NCI-H1436 treated with DMSO at 0.1 percent for 48 hours (cell line): ENCODE results near the gene OST4.
"Not testable (repeated sequence)": the region's sequence is repeated elsewhere in the genome, so short reads cannot be mapped to it uniquely, and the experiment has no call there.

ENCODE experiments used
- DNase-seq: peaks from one replicate; lab custom pipeline; 2025; lab: John Stamatoyannopoulos, UW

The OST4 gene

DNA sequence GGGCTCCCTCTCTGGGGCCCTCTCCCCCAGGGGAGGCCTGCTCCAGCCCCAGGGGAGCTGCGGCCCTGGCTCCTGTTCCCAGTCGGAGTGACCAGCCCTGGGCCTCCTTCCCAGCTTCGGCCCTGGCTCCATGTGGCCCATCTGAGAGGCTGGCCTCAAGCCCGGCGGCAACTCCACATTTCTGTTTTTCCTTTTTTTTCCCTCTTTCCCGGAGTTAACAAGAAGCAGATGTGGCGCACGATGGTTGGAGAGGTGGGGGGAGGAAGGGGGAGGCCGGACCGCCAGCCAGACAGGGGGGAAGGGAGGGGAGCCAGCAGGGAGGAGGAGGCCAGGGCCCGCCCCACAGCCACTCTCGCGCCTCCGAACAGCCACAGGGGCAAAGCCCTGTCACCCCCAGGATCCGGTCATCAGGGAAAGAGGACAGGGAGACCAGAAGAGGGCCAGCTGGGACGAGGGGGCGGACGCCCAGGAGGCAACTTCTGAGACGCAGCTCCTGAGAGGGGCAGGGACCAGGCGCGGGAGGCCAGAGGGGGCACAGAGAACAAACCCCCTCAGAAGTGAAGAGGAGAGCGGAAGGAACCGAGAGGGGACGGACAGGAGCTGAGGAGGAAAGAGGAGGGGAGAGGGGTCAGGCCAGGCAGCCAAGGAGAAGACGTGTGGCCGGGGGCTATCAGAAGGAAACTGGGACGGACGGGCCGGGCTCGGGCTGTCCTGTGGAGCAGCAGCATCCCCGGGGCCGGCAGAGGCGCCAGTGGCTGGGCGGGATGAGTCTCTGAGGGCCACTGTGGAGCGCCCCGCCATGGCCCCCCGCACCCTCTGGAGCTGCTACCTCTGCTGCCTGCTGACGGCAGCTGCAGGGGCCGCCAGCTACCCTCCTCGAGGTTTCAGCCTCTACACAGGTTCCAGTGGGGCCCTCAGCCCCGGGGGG is 7.1 kb upstream of the OST4 start, which contains the start of gene EMILIN1:
Gene EMILIN1 (plus strand): TSS at position 349 of the 928 bp plus-strand sequence. CDS start 451 bp downstream, at position 800.
- DNase-seq = no peak

- DNase-seq = no peak
Observed at GRCh38 chr2:27077231-27077630, 5.8 kb upstream of the OST4 start.

DNA sequence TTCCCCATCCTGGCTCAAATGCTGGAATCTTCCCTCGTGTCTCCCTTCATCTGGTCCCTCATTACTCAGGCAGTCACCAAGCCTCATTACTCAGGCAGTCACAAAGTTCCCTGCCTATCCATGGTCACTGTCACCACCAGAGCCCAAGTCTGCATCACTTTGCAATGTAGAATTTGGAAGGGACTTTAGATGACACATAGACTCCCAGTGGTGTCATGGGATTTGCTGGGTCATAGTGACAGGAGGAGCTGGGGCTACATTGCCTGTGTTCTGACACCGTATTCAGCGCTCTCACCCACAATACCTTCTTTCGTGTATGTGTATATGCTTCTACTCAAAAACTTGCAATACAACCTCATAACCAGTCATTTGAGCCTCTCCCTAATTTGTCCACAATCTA is 4.9 kb upstream of the OST4 start:
- no peak for DNase-seq

DNA sequence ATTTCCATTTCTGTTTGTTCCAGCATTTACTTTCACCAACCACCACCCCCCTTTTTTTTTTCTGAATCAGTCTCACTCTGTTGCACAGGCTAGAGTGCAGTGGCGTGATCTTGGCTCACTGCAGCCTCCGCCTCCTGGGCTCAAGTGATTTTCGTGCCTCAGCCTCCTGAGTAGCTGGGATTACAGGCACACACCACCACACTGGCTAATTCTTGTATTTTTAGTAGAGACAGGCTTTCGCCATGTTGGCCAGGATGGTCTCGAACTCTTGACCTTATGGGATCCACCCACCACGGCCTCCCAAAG is 4.1 kb upstream of the OST4 start:
- not testable (repeated sequence) for DNase-seq

DNA sequence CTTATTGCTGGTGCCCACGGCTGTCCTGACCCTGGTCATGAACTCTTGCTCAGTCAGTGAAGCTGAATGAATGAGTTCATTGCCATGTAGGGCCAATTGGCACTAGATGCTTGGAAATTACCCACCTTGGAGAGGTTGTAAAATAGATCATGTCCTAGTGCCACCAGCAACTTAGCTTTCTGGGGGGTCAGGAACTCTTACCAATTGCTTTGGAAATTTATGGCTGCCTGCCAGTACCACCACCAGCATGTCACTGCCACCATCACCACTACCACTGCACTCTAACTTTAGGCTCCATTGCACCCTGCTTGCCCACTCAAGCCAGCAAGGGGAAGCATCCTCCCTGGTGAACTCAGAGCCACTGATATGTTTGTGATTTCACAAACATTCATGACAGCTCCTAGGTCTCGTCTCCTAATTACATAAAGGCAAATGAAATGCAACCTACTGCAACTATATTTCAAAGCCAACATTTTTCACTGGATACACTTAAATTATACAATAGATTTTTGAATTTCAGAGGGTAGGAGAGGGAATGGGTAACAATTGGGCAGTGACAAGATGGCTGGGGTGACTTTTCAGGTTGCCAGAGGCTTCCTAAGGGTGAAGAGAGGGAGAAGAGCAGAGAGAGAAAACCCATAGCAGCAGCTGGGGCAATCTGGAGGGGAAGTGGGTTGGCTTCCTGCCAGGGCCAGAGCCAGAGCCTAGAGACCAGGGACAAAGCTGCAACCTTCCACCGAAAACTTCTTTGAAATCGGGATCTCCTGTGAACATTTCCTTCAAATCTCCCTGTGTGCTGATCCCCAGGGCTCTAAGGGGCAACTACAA is 3.5 kb upstream of the OST4 start:
- no peak for DNase-seq

DNA sequence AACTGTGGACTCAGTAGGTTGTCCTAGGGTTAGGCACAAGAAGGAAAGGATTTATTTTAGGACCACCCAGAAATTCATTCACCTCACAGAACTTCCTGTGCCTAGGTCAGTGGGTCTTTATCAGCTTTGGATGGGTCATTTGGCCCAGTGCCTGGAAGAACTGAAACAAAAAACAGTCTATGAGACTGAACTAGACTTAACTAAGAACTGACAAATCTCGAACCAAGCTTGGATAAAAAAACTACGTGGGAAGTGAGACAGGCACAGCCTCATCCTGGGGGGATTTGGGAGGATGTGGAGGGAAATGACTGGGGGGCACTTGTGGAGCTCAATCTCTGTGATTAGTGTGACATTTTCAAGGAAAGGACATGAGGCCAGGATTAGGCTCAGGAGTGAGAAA is 2.3 kb upstream of the OST4 start:
- DNase-seq = no peak

DNA sequence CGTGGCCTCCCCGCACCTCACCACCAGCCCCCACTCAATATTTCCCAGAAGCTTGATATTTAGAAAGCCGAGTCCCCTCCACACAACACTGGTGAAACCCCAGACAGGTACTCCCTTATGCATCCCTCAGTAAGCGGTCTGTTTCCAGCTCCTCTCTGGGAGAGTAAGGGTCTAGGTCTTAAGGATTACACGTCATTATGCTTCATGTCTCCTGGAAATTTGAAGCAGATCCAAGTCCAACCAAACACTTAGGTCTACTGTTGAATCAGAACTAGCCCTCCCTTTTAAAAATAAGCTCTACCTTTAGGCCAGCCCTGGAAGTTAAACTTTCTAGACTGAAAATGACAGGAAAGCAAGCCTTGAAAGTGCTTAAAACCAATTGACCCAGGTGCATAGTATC is 1.5 kb upstream of the OST4 start:
- DNase-seq = no peak

DNA sequence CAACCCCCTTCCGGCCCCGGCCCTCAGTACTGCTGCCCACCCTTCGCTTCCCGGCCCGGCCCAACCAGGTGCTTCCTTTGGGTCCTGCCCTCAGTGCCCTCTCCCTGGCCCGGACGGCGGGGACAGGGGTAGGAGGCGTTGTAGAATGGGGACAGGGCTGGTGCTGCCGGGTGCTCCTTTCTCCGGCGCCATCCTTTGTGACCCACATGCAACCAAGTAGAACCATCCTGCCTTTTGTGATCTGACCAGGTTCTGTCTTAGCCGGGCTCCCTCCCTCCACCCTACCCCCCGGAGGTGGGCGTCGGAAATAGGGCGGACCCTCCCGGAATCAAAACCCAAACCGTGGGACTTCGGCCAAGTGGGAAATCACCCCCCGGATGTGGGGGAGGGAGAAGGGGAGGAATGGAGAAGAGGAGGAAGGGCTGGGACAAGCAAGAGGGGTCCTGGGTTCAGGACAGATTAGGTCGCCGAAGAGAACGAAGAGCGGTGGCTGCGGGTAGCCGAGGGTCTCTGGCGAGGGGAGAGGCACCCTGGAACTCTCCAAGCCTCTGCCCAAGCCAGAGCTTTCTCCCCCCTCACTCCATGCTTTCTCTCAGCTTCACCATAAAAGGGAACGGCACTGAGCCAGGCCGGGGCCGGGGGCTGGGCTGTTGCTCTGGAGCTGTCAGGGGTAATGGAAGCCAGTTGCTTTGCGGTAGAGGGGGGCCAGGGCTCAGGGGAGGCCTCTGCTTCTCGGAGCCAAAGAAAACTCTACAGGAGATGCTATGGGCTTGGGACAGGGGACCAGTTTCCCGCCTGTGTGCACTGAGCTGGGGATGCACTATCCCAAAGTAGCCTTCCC is 756 bp upstream of the OST4 start:
- DNase-seq = no peak

DNA sequence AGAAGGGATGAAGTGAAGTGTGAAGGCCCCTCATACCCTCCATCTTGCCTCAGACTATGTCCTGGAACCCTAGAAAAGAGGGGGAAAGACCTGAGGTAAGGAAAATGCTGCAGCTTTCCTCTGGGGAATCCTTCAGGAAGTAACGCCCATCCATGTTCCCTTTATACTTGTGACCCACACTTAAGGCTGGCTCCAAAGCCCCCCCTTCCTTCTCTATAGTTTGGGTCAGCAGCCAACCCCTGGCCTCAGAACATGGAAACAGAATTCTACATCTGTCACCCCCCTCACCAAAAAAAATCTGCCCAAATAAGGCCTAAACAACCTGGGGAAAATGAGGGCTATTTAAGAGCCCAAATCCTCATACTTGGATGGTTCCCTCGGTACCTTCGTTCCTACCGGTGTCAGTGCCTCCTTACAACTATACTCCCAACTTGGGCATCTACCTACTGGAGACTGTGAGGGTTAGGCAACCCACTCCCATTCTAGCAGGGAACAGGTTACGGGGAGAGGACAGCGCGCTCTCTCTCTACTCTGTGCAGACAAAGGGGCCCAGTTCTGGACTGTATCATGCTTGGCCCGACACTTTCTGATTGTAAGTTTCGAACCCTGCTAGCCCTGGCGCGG is 689 bp downstream of the OST4 start:
- DNase-seq = no peak

DNA sequence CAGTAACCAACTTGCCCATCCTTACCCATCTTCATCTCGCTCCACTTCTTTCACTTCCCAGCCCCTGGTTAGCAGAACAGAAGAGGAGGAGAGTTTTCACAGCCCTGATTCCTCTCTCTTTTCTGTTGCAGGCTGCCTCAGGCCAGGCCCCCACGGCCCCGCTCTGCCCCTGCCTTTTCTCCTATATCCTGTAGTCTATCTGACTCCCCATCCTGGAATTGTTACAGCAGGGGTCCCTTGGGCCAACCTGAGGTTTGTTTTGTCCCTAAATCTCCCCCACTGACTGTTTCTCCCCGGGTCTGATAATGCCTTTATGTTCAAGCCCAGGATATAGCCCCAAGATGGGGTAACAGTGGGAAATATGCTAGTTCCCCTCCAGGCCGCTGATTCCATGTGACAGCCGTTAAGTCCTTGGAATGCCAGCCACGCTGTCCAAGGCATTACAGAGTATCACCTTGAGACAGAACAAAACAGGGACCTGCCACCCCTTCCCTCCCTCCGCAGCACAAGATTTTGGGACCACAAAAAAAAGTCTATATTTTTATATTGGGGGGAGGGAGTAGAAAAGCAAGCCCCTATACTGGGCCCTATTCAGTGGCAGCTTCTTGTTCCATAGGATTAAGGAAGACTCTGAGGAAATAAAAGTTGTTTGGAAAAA is 1.4 kb downstream of the OST4 start:
- DNase-seq = no peak

GRCh38 chr2:27069436-27069835 is 2.0 kb downstream of the OST4 start:
- no peak for DNase-seq

- DNase-seq = no peak
Observed at GRCh38 chr2:27067385-27067784, 4.1 kb downstream of the OST4 start.

DNA sequence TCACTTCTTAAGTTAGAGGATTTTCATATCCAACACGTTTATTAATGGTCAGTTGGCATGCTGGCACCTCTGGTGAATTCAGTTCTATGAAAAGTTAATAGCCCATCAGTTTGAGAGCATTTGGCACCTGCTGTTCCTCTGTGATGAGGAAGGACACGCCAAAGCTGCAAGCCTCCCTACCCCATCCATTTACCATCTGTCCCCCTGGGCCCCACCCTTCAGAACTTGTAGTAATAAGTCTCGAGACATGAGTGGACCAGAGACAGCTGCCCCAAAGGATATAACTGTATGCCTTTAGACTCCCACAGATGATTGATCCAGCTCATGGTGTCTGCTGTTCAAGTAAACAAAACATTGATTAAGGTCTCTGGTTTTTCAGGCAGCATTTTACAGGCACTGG is 6.3 kb downstream of the OST4 start:
- DNase-seq = no peak

DNA sequence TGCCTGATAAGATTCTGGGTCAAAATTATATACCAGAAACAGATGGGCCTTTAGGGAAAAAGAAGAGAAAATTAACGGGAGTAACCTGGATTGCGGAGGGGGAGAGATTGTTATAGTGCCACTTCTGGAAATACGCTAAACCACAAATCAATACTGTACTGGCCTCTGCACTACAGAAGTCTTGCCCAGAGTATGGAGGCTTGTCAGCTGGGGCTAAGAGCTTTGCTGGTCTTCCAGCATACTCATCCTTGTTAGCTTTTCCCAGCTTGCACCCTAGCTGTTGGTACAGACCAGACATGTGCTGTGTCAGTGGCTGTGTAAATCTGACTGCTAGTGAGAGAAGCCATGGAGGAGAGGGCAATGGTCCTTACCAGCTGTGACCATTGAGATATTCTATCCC is 11.1 kb downstream of the OST4 start:
- DNase-seq = no peak

DNA sequence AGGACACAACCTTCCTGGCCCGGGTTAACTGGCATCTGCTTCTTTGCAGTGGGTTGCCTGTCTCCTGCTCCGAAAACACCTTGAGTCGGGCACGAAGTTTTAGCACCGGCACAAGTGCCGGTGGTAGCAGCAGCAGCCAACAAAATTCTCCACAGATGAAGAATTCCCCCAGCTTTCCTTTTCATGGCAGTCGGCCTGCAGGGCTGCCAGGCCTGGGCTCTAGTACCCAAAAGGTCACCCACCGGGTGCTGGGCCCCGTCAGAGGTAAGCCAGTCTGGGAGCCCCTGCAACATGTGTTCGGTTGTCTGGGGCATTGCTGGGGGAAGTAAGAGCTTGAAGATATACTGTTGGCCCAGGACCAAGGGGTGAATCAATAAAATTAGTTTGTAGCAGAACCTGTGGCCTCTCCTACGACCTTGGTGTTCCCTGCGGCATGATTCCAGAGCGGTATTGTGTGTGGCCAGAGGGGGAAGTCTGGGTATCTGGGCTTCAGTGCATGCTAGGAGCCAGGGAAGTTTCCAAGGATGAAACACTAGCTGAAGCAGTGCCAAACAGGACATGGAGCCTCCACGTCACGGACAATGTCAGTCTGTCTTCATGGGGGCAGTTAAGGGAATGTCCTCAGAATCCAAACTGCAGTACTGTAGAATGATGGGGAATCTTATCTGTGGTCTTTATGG is 12.2 kb downstream of the OST4 start:
- DNase-seq = no peak

DNA sequence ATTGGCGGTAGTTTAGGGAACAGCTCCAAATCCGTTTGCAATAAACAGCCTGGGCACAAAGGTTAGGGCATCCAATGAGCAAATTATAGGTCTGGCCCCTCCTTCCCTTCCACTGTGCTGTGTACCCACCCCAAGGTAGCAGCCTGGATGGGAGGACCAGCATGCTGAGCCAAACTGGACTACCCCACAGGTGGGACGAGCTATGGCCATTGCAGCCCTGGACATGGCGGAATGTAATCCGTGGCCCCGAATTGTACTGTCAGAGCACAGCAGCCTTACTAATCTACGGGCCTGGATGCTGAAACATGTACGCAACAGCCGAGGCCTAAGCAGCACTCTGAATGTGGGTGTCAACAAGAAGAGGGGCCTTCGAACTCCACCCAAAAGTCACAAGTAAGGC is 13.2 kb downstream of the OST4 start:
- no peak for DNase-seq

- DNase-seq = no peak
Observed at GRCh38 chr2:27057184-27057583, 14.3 kb downstream of the OST4 start.

GRCh38 chr2:27054721-27055120 is 16.7 kb downstream of the OST4 start:
- no peak for DNase-seq

- no peak for DNase-seq
Observed at GRCh38 chr2:27053776-27054175, 17.7 kb downstream of the OST4 start.

GRCh38 chr2:27053321-27053720 is 18.1 kb downstream of the OST4 start:
- no peak for DNase-seq
